GM18870 (cell line): ENCODE results near the gene SLC7A6OS.
A peak's percentile ranks its signal among the peaks of the same experiment; 100 is the strongest.
"Not testable (repeated sequence)": the region's sequence is repeated elsewhere in the genome, so short reads cannot be mapped to it uniquely, and the experiment has no call there.

Source experiments
- ATAC-seq: cut with Tn5 transposase; IDR thresholded peaks from one replicate; pipeline ENCODE4 v1.9.1; 2021; ENCODE audit warnings: moderate library complexity; ENCODE audit not compliant: unreplicated experiment

SLC7A6OS gene

GRCh38 chr16:68299571-68300453 is 10.9 kb downstream of the SLC7A6OS start:
- ATAC-seq = no peak

GRCh38 chr16:68298907-68299561 is 11.7 kb downstream of the SLC7A6OS start:
- ATAC-seq = no peak

GRCh38 chr16:68298312-68298711 is 12.4 kb downstream of the SLC7A6OS start:
- no peak for ATAC-seq

GRCh38 chr16:68297908-68298307 is 12.8 kb downstream of the SLC7A6OS start:
- ATAC-seq = no peak

- ATAC-seq = no peak
Observed at GRCh38 chr16:68296693-68297092, 14.1 kb downstream of the SLC7A6OS start.

GRCh38 chr16:68296291-68296690 is 14.5 kb downstream of the SLC7A6OS start:
- no peak for ATAC-seq

GRCh38 chr16:68292425-68292824 is 18.3 kb downstream of the SLC7A6OS start:
- ATAC-seq = no peak

GRCh38 chr16:68291227-68291626 is 19.5 kb downstream of the SLC7A6OS start:
- ATAC-seq = no peak

- ATAC-seq = no peak
Observed at GRCh38 chr16:68290450-68290849, 20.3 kb downstream of the SLC7A6OS start.

- peak; percentile 72 for ATAC-seq
Observed at GRCh38 chr16:68289621-68290329, 21.0 kb downstream of the SLC7A6OS start.

GRCh38 chr16:68289202-68289601 is 21.5 kb downstream of the SLC7A6OS start:
- ATAC-seq = no peak

GRCh38 chr16:68288796-68289195 is 21.9 kb downstream of the SLC7A6OS start:
- ATAC-seq = not testable (repeated sequence)

GRCh38 chr16:68288252-68288650 is 22.5 kb downstream of the SLC7A6OS start:
- no peak for ATAC-seq

GRCh38 chr16:68287276-68288251 is 23.2 kb downstream of the SLC7A6OS start:
- ATAC-seq = no peak

- no peak for ATAC-seq
Observed at GRCh38 chr16:68286153-68287074, 24.3 kb downstream of the SLC7A6OS start.

GRCh38 chr16:68285683-68286082 is 25.1 kb downstream of the SLC7A6OS start:
- ATAC-seq = no peak

- peak; percentile 37 for ATAC-seq
Observed at GRCh38 chr16:68284847-68285246, 25.9 kb downstream of the SLC7A6OS start.

GRCh38 chr16:68283801-68284598 is 26.7 kb downstream of the SLC7A6OS start:
- no peak for ATAC-seq

GRCh38 chr16:68283346-68283745 is 27.4 kb downstream of the SLC7A6OS start:
- no peak for ATAC-seq
